Hematopoietic multipotent progenitor cell treated with erythropoietin and hydrocortisone succinate and interleukin-3 and kit ligand, for 4 days (in vitro differentiated cells): ENCODE data around the gene UNC119.
"Not testable (repeated sequence)": the region's sequence is repeated elsewhere in the genome, so short reads cannot be mapped to it uniquely, and the experiment has no call there.

ENCODE experiments used
- DNase-seq: peaks from one replicate; pipeline ENCODE4 v3.0.0-alpha.2; 2015

UNC119 gene

DNA sequence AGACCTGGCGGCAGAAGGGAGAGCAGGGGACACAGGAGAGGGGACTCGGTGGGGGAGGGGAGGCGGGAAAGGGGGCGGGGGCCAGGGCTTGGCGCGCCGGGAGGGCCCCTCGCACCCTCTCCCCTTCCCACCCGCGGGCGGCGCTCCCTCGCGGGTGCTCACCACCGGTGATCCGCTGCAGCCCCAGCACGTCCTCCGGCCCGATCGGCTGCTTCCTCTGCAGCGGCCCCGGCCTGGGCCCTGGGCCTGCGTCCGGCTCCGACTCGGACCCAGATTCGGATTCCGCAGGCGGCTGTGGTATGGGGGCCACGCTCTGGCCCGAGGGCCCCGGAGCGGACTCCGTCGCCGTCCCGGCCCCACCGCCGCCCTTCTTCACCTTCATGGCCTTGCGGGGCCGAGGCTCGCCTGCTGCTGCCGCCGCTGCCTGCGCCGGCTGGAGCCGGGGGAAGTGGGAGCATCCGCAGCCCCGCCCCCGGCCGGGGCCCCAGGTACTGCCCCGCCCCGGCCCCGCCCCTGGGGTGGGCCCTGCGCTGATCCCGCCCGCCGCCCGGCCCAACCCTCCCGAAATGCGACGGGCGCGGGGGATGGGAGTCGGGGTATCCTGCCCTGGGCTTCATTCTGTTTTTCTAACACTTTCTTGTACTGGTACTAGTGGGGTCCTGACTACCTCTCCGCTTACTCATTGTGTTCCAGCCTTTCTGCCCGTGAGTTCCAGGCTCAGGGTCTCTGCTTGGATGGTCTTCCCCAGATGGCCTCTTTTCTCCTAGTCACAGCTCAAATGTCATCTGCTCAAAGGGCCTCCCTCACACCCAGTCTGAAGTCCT, at the start of gene UNC119:
UNC119 (minus strand) TSS at position 449 of the 824 bp plus-strand sequence; CDS start at position 382, 67 bp downstream.
- DNase-seq: peak; percentile 91

DNA sequence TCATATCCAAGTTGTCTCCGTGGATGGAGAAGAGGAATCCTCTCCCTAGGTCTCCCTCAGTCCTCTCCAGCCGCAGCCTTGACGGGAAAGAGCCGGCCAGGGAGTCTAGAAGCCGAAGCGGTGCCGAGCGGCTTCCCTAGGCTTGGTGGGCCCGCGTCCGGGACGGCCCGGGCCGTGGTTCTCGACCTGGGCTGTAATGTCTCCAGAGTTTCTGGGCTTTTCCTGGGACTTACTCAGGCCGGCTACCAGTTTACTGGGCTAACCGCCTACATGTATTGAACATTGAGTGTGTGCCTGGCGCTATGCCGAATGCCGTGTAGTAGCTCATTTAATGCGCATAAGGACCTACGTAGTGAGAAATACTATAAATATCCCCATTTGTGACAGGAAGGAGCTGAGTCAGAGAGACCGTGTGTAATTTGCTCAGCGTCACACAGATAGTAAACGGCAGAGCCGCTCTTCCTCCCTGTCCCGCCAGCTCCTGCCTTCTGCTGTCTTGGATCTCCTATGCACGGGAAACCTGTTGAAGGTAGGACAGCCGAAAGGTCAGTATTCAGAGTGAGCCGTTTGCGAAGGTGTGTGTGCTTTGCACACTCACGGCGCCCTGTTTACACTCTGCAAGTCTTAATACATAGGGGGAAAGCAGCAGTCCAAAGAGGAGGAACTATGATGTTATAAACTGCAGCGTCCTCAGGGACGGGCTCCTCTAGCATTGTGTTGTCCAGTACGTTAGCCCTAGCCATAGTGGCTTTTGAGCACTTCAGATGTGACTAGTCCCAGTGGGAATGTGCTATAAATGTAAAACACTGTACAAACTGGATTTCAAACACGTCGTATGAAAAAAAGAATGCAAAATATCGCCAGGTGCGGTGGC, 47.1 kb upstream of the UNC119 start:
- peak; percentile 85 for DNase-seq

DNA sequence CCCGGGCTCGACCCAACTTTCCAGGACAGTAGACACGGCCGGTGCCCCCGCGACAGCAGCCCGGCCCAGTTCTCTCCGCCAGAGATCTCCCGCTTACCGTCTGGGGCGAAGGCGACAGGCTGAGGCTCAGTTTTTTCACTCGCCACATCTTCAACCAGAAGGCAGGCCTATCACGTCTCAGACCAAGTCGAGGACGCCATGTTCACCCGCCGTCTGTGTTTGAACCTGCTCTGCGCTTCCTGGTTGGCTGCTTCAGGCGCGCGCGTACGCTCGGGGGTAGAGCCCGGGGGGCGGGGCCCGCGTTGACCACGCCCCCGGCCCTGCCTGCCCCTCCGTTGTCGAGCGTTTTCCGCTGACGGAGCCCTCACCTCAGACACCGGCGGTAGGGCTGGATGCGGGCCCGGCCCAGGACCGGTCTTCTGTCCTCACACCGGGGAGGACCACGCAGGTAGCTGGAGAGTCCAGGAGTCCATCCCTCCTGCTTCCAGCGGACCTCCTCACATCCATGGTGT, 46.4 kb upstream of the UNC119 start, which contains the start of gene SPAG5:
SPAG5 (minus strand) TSS at position 227 of the 512 bp plus-strand sequence; CDS start at position 148, 79 bp downstream.
- peak; percentile 97 for DNase-seq

DNA sequence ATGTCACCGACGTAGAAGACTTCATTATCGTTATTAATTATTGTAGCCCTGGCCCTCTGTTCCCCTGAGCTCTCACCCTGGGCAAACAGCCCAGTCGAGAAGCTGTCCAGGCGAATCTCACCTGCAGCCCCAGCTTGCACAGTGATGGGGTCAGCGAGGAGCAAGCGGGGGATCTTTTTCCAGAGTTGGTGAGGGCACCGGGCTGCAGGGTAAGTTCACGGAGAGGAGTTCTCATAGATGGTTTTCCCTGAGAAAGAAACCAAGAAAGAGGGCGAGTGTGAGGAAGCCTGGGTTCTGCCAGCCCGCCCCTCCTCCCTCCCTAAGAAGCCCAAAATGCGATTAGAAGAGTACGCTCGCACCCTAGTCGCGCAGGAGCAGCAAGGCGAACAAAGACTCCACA, 46.0 kb upstream of the UNC119 start:
- DNase-seq: no peak

DNA sequence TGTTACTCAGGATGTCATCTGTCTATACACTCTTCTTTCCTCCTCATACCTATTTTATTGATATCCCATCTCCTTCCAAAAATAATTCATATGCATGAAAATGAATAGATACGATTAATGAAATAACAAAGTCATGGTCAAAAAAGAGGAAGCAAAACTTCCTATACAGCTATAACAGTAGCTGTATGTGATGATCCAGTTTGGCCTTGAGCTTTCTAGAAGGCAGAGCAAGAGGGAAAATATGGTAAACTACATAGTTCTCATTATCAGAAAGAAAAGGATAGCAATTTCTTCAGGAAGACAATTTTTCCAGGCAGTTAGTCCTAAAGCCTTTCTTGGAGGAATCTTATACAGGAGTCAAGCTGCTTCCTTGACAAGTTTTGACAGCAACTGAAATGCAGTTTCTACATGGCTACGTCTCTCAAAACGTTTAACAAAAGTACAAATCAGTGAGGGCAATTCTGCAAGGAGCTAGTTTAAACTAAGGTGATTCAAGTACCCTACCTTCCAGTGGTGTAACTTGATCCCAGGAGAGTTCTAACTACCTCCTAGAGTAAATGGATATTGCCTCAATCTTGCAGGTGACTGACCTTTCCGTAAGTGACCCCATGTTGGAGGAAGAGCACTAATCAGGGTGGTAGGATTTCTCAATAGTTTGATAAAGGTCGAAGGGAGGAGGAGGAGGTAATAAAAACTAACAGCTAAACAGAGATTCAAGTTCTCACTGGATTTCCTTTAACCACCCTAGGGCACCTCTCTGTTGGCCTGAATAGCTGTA, 45.4 kb upstream of the UNC119 start:
- DNase-seq: peak; percentile 42

DNA sequence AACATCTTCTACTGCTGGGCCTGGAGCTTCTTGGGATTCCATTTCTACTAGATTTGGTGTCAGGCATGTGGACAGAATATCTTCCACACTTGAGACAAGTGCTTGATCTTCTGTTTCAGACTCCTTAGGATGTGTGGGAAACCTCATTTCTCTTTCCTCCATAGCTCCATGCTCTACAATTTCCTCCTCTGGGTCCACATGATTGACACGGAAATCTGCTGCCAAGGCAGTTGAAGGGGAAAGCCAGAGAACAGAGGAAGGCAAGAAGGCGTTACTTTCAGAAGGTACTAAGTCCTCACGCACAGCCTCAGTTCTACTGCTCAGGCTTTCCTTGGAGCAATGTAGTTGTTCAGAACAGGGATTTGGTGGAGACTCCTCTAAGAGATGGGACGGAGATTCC, 39.8 kb upstream of the UNC119 start:
- DNase-seq: no peak

DNA sequence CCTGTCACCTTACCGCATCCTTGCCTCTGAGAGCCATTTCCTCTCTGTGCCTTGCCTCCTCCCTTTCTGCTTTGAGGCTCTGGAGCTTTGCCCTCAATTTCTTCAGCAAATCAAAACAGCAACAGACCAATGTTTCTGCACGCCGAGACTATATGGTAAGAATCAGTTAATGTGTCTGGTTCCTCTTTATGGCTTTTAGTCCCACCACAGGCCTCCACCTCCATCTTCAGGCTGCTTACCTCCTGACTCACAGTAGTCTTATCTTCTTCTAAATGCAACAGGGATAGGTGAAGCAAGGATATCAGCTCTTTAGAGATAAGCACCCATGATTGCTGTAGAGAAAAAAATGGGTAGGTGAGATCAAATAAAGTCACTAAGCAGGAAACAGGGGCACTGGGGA, 33.4 kb upstream of the UNC119 start:
- DNase-seq: no peak

DNA sequence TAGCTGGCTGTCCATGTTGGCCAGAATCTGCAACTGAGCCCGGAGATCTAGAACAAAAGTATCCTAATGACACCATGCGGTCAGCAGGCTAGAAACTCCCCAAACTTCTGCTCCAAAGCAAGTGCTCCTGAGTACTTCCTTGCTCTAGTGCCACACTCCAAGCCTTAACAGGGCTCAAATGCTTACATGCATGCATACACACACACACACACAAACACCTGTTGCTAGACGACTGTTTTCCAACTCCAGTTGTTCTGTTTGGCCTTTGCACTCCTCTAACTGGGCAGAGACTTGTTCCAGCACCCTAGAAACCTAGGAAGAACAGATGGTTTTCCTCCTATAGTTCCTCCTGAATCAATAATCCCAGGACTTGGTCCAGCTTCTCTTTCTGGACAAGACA, 32.0 kb upstream of the UNC119 start:
- no peak for DNase-seq

DNA sequence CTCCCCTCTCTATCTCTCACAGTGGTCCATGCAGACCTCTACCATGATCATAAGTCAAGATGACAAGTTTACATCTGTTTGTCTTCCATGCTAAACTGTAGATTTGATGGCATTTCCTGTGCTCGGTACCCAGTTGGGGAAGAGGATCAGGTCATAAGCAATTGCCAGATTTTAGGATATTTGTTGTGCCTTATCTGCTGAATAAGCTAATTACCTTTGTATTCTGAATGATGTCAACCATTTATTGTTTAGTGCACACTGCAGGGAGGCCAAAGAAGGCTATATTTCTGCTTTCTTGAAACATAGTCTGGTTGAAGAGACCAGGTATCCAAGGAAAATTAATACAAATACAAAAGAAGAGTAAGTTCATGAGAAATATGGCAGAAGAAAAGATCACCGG, 30.1 kb upstream of the UNC119 start:
- DNase-seq: no peak

DNA sequence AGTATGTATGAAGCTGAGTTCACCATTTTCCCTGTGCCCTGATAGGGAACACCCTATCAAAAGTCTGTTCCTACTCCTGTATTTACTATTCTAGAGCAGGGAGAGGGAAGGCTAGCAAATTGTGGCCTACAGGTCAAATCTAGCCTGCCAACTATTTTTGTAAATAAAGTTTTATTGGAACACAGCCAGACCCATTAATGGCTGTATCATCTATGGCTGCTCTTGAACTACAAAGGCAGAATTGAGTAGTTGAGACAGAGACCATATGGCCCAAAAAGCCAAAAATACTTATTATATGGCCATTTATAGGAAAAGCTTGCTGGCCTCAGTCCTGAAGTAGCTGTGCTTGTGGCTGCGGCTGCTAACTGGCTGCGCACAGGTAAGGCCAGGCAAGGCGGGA, 28.5 kb upstream of the UNC119 start:
- DNase-seq: no peak

DNA sequence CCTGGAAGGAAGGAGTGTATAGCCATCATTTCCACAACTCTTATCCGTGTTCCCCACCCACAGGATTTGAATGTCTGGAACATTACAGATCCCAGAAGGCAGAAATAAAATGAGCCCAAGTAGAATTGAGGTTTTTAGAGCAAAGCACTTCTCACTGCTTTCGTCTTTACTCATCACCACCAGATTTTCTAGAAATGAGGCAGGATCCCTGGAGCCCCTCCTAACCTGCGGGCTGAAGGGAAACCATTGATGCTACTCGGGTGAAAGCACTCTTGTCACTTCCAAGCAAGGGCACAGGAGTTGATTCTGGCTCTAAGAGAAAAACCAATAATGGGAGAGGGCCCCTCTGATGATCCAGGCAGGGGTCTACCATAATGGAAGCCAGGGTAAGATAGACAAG, 27.1 kb upstream of the UNC119 start:
- no peak for DNase-seq

DNA sequence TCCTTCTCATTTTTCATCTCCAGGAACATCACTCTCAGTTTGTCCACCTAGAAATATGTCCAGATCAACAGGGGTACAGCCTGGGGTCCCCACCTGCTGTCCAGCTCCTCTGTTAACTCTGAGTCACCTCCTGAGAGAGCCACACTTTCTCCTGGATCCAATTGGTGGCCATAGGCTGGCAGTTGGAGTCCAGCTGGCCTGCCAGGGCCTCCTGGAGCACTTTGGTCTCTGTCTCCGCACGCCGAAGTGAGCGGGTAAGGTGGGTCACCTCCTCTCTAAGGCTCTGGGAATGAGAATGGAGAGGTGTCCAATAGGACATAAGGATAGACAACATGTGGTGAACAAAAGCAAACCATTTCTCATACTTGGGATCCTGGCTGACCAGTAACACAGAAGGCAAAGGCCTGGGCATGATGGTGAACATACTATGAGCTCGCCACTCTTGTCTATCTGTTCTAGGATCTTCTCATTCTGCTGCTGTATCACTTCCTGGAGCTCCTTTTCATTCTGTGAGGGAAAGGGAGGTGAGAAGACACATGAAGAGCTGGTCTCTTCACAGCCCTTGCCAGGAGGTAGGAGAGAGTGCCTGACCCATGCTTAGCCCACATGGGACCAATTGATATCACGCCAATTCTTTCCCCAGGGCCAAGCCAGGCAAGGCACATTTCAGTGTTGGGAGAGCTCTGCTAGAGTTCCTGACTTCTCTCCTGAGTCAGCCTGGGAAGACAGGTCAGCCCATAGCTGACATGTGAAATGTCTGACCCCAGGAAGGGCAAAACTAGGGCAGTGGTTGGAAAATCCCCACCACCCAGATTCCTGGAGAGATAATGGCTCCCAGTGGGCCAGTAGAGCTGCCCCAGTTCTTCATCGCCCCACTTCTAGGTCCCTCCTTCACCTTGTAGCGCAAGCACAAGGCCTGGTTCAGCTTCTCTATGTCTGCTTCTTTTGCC, 26.1 kb upstream of the UNC119 start:
- DNase-seq: no peak

DNA sequence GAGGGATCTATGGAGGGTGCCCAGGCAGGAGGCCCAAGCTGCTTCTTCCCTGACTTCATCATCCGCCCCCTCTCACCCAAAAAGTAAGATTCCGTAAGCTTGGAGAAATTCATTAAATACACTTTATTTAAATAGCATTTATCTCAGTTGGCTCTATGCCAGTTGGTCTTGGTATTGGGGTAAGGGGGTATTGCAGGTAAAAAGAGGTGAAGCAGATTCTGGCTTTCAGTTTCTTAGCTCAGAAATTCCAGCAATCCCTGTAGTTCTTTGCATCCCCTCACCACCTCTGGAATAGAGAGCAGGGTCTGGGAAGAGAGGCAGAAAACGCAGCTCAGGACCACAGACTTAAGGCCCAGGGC, 25.0 kb upstream of the UNC119 start:
- DNase-seq: no peak

DNA sequence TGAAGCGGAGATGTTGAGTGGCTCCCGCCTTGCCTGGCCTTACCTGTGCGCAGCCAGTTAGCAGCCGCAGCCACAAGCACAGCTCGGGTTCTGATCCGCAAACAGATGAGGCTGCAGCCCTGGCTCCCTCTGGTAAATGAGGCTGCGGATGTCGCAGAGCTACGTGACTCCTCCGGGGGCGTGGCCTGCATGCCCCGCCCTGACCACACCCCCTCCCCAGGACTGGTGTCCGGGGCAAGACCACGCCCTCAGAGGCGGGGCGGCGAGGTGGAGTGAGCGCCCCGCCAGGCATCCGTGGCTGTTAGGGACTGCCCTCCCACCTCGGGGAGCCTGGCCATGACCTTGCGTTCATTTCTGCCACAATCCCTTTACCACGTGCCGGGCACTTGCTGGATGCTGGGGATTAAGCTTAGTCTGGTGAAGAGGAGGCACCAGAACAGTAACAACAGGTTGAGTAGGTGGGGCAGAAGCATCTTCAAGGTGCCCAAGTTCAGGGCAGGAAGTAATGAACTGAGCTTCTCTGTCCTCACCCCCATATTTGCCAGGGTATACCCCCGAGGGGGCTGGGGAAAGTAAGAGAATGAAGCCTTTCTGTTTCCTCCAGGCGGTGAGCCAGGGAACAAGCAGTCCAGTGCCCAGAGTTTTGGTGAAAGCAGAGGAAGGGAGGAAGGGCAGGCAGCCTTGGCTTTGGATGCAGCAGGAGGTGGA, 24.5 kb upstream of the UNC119 start, which contains the start of gene ALDOC:
ALDOC (minus strand) TSS at position 138 of the 708 bp plus-strand sequence. CDS start 1,363 bp downstream, outside the sequence.
- peak; percentile 99 for DNase-seq

DNA sequence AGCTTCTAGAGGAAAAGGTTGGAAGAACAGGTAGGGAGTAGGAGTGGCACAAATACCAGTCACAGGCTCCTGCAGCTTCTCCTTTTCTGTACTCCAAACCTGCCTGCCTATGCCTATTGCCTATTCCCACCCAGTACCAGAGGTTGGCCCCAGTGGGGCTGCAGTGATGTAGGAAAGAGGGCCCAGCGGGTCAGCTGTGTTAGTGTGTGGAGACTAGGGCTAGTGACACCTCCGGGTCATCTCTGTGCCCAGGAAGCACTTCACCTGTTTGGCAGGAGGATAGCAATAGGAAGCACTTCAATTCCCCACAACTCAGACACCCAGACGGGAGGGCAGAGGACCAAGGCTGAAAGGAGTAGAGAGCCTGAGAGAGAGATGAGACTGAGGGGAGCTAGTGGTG, 23.6 kb upstream of the UNC119 start:
- not testable (repeated sequence) for DNase-seq

DNA sequence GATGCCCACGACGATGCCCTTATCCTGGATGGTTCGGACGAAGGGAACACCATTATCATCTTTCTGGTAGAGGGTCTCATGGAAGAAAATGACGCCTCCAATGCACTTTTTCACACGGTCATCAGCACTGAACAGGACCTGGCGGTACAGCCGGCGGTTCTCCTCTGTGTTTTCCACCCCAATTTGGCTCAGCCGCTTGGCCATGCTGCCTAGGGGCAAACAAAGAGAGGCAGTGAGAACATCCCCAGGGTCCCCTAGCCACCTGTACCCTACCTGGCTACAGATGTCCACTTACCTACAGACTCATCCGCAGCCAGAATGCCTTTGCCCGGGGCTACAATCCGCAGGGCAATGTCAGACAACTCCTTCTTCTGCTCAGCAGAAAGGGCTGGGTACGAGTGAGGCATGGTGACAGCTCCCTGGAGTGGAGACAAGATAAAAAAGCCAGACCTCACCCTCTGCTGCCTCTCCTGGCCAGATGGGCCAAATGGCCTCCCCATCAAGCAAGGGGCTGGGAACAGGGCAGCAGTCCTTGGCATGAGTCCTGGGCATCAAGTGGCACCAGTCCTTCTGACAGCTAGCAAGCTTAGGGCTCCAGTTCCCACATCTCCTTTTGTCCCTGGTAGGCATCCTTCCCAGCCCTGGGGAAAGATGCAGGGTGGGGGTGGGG, 22.8 kb upstream of the UNC119 start:
- DNase-seq: peak; percentile 67

DNA sequence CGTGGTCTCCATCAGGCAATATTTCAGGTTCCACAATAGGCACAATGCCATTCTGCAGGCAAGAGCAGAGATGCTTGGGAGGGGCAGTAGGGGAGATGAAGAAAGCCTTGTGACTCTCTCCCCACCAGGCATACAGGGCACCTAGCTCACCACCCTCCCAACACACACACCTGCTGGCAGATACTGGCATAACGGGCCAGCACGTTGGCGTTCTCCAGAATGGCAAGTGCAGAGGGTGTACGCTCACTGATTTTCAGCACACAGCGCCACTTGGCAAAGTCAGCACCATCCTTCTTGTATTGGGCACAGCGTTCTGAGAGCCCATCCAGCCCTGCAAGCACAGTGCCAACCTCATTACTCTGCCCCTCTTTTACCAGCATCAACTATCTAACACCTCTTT, 22.1 kb upstream of the UNC119 start:
- DNase-seq: no peak

DNA sequence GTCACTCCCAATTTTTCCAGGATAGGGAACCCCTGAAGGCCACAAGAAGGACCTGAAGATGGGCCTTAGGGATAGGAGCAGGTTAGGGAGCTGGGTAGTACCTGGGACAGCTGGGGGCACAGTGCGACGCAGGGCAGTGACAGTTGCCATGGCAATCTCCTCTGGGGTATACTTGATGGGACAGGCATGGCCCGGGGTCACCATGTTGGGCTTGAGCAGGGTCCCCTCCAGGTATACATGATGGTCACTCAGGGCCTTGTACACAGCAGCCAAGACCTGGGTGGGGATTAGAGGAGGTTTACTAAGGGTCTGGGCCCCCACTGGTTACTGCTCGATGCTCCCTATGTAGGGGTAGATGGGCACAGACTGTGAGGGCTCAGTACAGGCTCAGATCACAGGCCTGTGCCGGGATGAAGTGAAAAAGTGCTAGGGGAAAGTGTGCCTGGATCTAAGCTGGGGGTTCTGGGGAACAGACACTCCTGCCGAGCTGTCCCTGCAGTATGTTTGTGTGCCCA, 21.6 kb upstream of the UNC119 start:
- no peak for DNase-seq

DNA sequence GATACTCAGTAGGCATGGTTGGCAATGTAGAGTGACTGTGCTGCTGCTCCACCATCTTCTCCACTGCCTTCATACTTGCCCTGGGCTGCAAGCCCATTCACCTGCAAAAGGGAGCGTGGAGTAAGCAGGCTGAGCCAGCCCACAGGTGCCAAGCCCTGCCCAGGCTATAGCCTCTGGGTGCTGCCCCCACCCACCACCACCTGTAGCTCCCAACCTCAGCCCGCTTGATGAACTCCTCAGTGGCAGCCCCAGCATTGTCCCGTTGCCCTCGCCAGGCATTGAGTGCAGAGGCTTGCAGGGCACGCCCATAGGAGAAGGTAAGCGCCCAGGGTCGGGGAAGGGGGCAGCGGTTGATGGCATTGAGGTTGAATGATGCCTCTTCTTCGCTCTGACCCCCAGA, 21.1 kb upstream of the UNC119 start:
- no peak for DNase-seq

DNA sequence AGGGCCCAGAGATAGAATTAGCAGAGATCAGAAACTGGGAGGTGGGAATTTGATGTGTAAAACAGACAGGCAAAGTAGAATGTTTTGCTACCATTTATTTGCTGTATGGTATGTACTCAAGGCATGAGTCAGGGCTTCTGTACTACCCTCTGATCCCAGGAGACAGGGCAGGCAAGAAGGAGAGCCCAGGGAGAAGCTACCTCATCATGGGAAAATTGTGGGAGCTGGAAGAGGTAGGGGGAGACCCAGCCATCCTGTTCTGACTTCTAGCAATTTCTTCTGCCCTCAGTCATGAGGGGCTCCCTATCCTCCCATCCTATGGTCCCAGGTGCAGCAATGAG, 20.6 kb upstream of the UNC119 start:
- no peak for DNase-seq
